Gastrocnemius medialis (tissue), 4 donors: Measurements from ENCODE around the gene GALNT2. TPM values are rescaled to one million over a fixed set of nuclear protein-coding genes. Genes with fewer than 3 reads are reported as not detected.

Experiments
- ATAC-seq, 2 donors: fragments of 150-250 bp; one replicate each; pipeline ENCODE4 v1.9.1; 2016
- DNase-seq, 2 donors: peaks; one replicate each; pipeline ENCODE4 v3.0.0-alpha.2; 2019
- H3K27ac ChIP-seq, 4 donors: fragments of 200-600 bp; sonication (generic); 1 replicate in 1 of 4; 2 replicates in 3 of 4; pipeline ENCODE4 v1.5.1; 2016 to 2018; ENCODE audit warnings: mild to moderate bottlenecking in 2 of 4, moderate library complexity in 1 of 4
- H3K27me3 ChIP-seq, 3 donors: fragments of 200-600 bp; sonication (generic) in 2 of 3; 1 replicate in 1 of 3; 2 replicates in 2 of 3; pipeline versions ENCODE4 v1.5.1 to v1.6.0; 2016 to 2019; ENCODE audit warnings: mild to moderate bottlenecking in 1 of 3, moderate library complexity in 1 of 3
- H3K36me3 ChIP-seq, 2 donors: fragments of 200-600 bp; sonication (generic) in 1 of 2; one replicate each; pipeline ENCODE4 v1.5.1; 2017 to 2018
- H3K4me1 ChIP-seq, 2 donors: fragments of 200-600 bp; sonication (generic) in 1 of 2; one replicate each; pipeline ENCODE4 v1.5.1; 2016 to 2017; ENCODE audit warnings: mild to moderate bottlenecking in 2 of 2
- H3K4me3 ChIP-seq, 4 donors: fragments of 200-600 bp; sonication (generic) in 3 of 4; 1 replicate in 1 of 4; 2 replicates in 3 of 4; pipeline ENCODE4 v1.5.1; 2016 to 2019; ENCODE audit warnings: mild to moderate bottlenecking in 2 of 4
- H3K9me3 ChIP-seq, 3 donors: fragments of 200-600 bp; sonication (generic) in 2 of 3; 1 replicate in 1 of 3; 2 replicates in 2 of 3; pipeline ENCODE4 v1.5.1; 2016 to 2019
- CTCF ChIP-seq, 5 experiments: fragments of 450-650 bp in 3 of 5; fragments of 200-600 bp in 2 of 5; sonication (generic) in 2 of 5; IDR thresholded peaks in 4 of 5; conservative IDR thresholded peaks in 1 of 5; 1 replicate in 4 of 5; 2 replicates in 1 of 5; pipeline ENCODE4 v1.5.1; 2016 to 2019; ENCODE audit warnings: antibody characterized with exemption in 5 of 5, mild to moderate bottlenecking in 3 of 5, moderate library complexity in 3 of 5
- POLR2A ChIP-seq, 2 donors: fragments of 450-650 bp; IDR thresholded peaks; one replicate each; pipeline ENCODE4 v1.6.1; 2017; ENCODE audit warnings: antibody characterized with exemption in 2 of 2, mild to moderate bottlenecking in 2 of 2, moderate library complexity in 2 of 2
- in situ Hi-C, 4 donors: fragments of 200-750 bp; cut with MboI; loops; one replicate each; pipeline versions ENCODE4 v1.15.0 to v1.8.0; 2017; ENCODE audit warnings: low sequenced_read_pairs in 4 of 4
- intact Hi-C: fragments of 100-400 bp; cut with DNase I; formaldehyde crosslinking; loops from one replicate; pipeline ENCODE4 v1.15.1; 2023; ENCODE audit warnings: low total_unique reads
- total RNA-seq, 4 donors: library from RNA; depleted of rRNA; stranded (reverse); fragments of >200 nt; gene quantifications; one replicate each; pipeline versions ENCODE4 v1.1.0 to v1.2.3, GENCODE V29; 2016

The GALNT2 gene
- total RNA-seq, 4 donors from 2014 or later, result 73.7 to 106 (median 78.3) TPM

GRCh38 chr1:230218667-230219066, 151.6 kb downstream of the GALNT2 start:
- in situ Hi-C loops (loop anchor here in 2 of 4 donors (10.0 kb wide), 2 partner anchors 144 to 374 kb away; no protein-coding TSS in a partner anchor), intact Hi-C loops (loop anchor here (5.0 to 10.0 kb wide), 4 partner anchors 61 to 554 kb away; no protein-coding TSS in a partner anchor)
- H3K9me3 ChIP-seq, result no peaks in the 10 kb centered on the region
- H3K36me3 ChIP-seq, result no peaks in the 10 kb centered on the region
- DNase-seq, result no peak
- peaks cover 68 to 74% of the 10 kb centered on the region in 2 donors for H3K4me1 ChIP-seq
- no peak overlapping the region for H3K4me3 ChIP-seq
- no peak for ATAC-seq
- H3K27ac ChIP-seq, result peak overlapping the region; percentile 72 to 81 (median 77)
- no peaks in the 10 kb centered on the region for H3K27me3 ChIP-seq
- TF ChIP-seq CTCF (IDR thresholded peaks at IDR 0.05 in 4 of 5, conservative IDR thresholded peaks at IDR 0.05 in 1 of 5) (no peak), POLR2A (IDR thresholded peaks at IDR 0.05) (no peak)

- ATAC-seq (peak; percentile 53 to 68), DNase-seq (peak; percentile 42 to 71)
- intact Hi-C loops, result loop anchor here (5.0 to 10.0 kb wide), 4 partner anchors 62 to 555 kb away; no protein-coding TSS in a partner anchor
- H3K36me3 ChIP-seq, result no peaks in the 10 kb centered on the region
- no peaks in the 10 kb centered on the region for H3K9me3 ChIP-seq
- no peak overlapping the region for H3K4me3 ChIP-seq
- no peaks in the 10 kb centered on the region for H3K27me3 ChIP-seq
- H3K27ac ChIP-seq, result peak overlapping the region; percentile 72 to 81 (median 77)
- TF ChIP-seq POLR2A (IDR thresholded peaks at IDR 0.05) (no peak), CTCF (IDR thresholded peaks at IDR 0.05 in 4 of 5, conservative IDR thresholded peaks at IDR 0.05 in 1 of 5) (no peak)
- in situ Hi-C loops, result loop anchor here in 2 of 4 donors (10.0 kb wide), 2 partner anchors 145 to 375 kb away; no protein-coding TSS in a partner anchor
- peaks cover 72 to 78% of the 10 kb centered on the region in 2 donors for H3K4me1 ChIP-seq
These were observed 152.4 kb downstream of the GALNT2 start for GRCh38 chr1:230219174-230220067.

- peak overlapping the region; percentile 71 to 81 (median 77) for H3K27ac ChIP-seq
- DNase-seq, result no peak
- TF ChIP-seq POLR2A (IDR thresholded peaks at IDR 0.05) (no peak), CTCF (IDR thresholded peaks at IDR 0.05 in 4 of 5, conservative IDR thresholded peaks at IDR 0.05 in 1 of 5) (no peak)
- H3K4me3 ChIP-seq, result no peak overlapping the region
- H3K36me3 ChIP-seq, result no peaks in the 10 kb centered on the region
- H3K4me1 ChIP-seq, result peaks cover 65 to 68% of the 10 kb centered on the region in 2 donors
- H3K27me3 ChIP-seq, result no peaks in the 10 kb centered on the region
- in situ Hi-C loops, result no loop called here
- ATAC-seq, result no peak
- no peaks in the 10 kb centered on the region for H3K9me3 ChIP-seq
- intact Hi-C loops, result no loop called here
These were observed 153.4 kb downstream of the GALNT2 start for GRCh38 chr1:230220478-230220877.

GRCh38 chr1:230220907-230221306, 153.9 kb downstream of the GALNT2 start:
- Histone ChIP-seq H3K27ac (peak overlapping the region; percentile 71 to 81 (median 77)), H3K4me1 (peaks cover 61 to 64% of the 10 kb centered on the region in 2 donors), H3K36me3 (no peaks in the 10 kb centered on the region), H3K4me3 (peak overlapping the region in 1 of 4 donors; percentile 13), H3K27me3 (no peaks in the 10 kb centered on the region), H3K9me3 (no peaks in the 10 kb centered on the region)
- ATAC-seq (peak; percentile 52 to 56), DNase-seq (no peak)
- no peak for TF ChIP-seq CTCF (IDR thresholded peaks at IDR 0.05 in 4 of 5, conservative IDR thresholded peaks at IDR 0.05 in 1 of 5)
- TF ChIP-seq POLR2A (IDR thresholded peaks at IDR 0.05), result no peak
- intact Hi-C loops (no loop called here), in situ Hi-C loops (no loop called here)
